GM08714 (cell line): ENCODE data around the gene SSH3.

Experiments
- H3K4me3 ChIP-seq: fragments of 200-500 bp; sonication (Bioruptor generic); 2 replicates; pipeline ENCODE4 v1.5.1; 2014; ENCODE audit warnings: mild to moderate bottlenecking, low read length, inconsistent platforms
- ZNF274 ChIP-seq: IDR thresholded peaks from 2 replicates; pipeline ENCODE4 v1.6.1; 2012; ENCODE audit warnings: mild to moderate bottlenecking, low read depth, low read length

SSH3 gene

GRCh38 chr11:67355023-67355793 is 51.9 kb downstream of the SSH3 start:
- no peak overlapping the region for H3K4me3 ChIP-seq
- no peak for TF ChIP-seq ZNF274

DNA sequence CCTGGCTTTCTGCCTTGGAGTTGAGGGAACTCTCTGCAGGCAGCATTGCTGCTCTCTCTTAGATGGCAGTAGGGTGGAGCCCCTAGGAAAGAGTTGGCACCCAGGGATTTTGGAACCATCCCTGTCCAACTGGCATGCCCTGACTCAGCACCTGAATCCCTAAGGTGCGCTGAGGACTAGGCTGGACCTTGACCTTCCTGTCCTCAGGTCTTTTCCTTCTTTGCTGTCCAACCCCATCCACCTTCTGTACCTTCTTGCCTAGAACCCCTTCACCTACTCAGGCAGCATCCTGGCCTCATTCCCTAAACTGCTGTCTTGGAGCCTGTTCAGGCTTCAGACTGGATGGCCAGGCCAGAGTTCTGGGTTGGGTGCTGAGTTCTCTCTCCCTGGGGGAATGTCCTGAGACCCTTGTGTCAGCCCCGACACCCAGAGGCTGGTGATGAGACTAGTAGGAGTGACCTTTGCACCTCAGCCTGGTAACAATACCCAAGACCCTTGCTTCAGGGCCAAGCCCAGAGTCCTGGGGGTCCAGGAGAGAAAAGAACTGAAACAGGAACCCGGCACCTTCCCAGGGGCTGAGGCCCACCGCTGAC is 52.6 kb downstream of the SSH3 start:
- H3K4me3 ChIP-seq = no peak overlapping the region; the same call in 1 of the 2 replicates
- no peak for TF ChIP-seq ZNF274

GRCh38 chr11:67356387-67356863 is 53.1 kb downstream of the SSH3 start:
- peak overlapping the region; percentile 2; the same call in 1 of the 2 replicates for H3K4me3 ChIP-seq
- TF ChIP-seq ZNF274 = no peak

GRCh38 chr11:67356864-67357561 is 53.7 kb downstream of the SSH3 start:
- TF ChIP-seq ZNF274 = no peak
- peak overlapping the region; percentile 2; the same call in 1 of the 2 replicates for H3K4me3 ChIP-seq

DNA sequence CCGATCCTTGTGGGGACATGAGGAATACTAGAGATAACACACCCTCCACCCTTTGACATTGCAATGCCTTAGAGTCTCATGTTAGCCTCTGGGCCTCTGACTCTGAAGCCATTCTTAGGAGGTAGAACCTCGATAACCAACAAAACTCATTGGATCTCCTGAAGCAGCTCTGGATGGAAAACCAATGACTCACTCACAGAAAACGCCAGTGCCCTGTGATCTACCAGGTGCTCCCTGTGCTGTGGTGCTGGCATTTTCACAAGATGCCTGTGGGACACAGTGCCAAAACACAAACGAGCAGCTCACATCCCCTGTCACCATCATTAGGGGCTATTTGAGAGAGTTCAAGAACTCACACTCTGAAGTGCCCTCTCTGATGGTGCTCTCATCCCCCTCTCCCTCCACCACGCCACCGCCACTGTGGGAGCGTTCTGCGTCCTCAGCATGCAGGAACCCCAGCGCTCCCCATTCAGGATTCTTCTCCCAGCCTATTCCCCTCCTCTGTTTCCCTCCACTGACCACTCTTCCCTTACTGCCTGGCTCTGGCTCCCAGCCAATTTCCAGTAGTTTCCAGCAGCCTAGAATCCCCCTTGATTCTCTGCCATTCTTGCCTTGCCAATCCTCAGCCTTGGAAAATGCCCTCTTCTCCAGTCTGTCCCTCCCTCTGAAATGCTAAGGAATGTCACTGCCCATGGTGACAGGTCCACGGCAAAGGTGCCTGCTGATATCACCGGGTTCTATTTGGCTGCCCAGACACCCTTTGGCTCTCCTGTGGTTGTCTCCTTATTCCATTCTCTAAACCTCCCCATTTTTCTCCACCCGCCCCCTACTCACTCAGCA is 54.7 kb downstream of the SSH3 start:
- no peak overlapping the region for H3K4me3 ChIP-seq
- no peak for TF ChIP-seq ZNF274
